ENCODE measurements around the gene SLX4IP. TPM values are rescaled to one million over a fixed set of nuclear protein-coding genes. Genes with fewer than 3 reads are reported as not detected.
A peak's percentile ranks its signal among the peaks of the same experiment; 100 is the strongest.

SLX4IP gene
- total RNA-seq, 1 experiment from 2014 or later: 11.1 TPM

DNA sequence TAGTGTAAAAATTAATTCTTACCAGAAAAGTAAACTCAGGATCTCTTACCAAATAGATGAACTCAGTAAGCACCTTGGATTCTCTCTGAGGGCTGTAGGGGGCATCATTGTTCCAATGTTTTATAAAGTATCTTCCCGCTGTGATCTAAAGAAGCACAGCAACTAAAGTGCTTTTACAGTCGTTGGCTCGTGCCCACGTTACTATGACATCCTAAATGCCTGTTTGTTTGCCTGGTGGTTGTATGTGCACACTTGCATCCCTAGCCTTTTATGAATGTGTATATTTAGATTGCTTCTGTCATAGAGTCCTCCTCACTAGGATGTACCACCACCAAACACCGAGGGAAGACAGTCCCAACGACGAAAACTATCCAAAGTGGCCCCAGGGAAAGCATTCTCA is 34.5 kb downstream of the SLX4IP start:
- Histone ChIP-seq H3K9ac (ENCODE audit: low read length) (no peak overlapping the region), H2AFZ (ENCODE audit: low read depth, low read length, poor library complexity, severe bottlenecking) (no peak overlapping the region)
- peak; percentile 46 for DNase-seq (ENCODE audit: low read depth, low spot score)

More for the DNA sequence above, 34.5 kb downstream of the SLX4IP start:
- RAD21 ChIA-PET (ENCODE audit: low non-redundant PET in 1 of 2, low total read pairs in 2 of 2, uncharacterized antibody in 2 of 2, unreplicated experiment in 2 of 2): no interaction called here
- intact Hi-C loops (cut with micrococcal nuclease): loop anchor here (1.0 to 10.0 kb wide), 3 partner anchors 71 to 1075 kb away; no protein-coding TSS in a partner anchor
- Histone ChIP-seq H3K27me3 (ENCODE audit: insufficient read depth, low read length) (no peaks in the 10 kb centered on the region), H3K4me1 (ENCODE audit: control insufficient read depth in 1 of 2, insufficient read depth in 2 of 2, low read length in 2 of 2) (peaks cover 41 to 43% of the 10 kb centered on the region in 2 experiments), H3K4me2 (ENCODE audit: low read length) (0 out of 2 replicates have a peak overlapping the region, but pooled peaks have one; percentile 8), H3K79me2 (ENCODE audit: insufficient read depth, low read length) (peaks cover 4% of the 10 kb centered on the region; the same call in 1 of the 2 replicates), H4K20me1 (ENCODE audit: insufficient read depth) (no peaks in the 10 kb centered on the region), H3K9me2 (ENCODE audit: insufficient read depth) (no peaks in the 10 kb centered on the region), H3K9me3 (ENCODE audit: control insufficient read depth in 1 of 2, insufficient read depth in 1 of 2, low read depth in 1 of 2, low read length in 2 of 2) (no peaks in the 10 kb centered on the region), H3K36me3 (ENCODE audit: control insufficient read depth in 1 of 2, insufficient read depth in 2 of 2, low read length in 2 of 2) (no peaks in the 10 kb centered on the region), H3K4me3 (replicated peaks in 1 of 2; ENCODE audit: low read depth in 1 of 2, low read length in 2 of 2) (no peak overlapping the region), H3K27ac (ENCODE audit: low read depth, low read length) (peak overlapping the region; percentile 7)
- POLR2A ChIA-PET: no interaction called here
- ATAC-seq: peak; percentile 80
- BruUV-seq (replicated peaks): no TSS peak
- TF ChIP-seq, protein P1, sequence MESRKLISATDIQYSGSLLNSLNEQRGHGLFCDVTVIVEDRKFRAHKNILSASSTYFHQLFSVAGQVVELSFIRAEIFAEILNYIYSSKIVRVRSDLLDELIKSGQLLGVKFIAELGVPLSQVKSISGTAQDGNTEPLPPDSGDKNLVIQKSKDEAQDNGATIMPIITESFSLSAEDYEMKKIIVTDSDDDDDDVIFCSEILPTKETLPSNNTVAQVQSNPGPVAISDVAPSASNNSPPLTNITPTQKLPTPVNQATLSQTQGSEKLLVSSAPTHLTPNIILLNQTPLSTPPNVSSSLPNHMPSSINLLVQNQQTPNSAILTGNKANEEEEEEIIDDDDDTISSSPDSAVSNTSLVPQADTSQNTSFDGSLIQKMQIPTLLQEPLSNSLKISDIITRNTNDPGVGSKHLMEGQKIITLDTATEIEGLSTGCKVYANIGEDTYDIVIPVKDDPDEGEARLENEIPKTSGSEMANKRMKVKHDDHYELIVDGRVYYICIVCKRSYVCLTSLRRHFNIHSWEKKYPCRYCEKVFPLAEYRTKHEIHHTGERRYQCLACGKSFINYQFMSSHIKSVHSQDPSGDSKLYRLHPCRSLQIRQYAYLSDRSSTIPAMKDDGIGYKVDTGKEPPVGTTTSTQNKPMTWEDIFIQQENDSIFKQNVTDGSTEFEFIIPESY (IDR thresholded peaks at IDR 0.05; ENCODE audit: extremely low read depth, insufficient replicate concordance, low read length): no peak
- TF ChIP-seq RAD21 (IDR thresholded peaks at IDR 0.05; ENCODE audit: low read depth): peak; percentile 70
- TF ChIP-seq POLR2AphosphoS5 (IDR thresholded peaks at IDR 0.05; ENCODE audit: low read depth, low read length): no peak
- no peak for TF ChIP-seq SIN3A (IDR thresholded peaks at IDR 0.05; ENCODE audit: low read depth)
- TF ChIP-seq FOSL1 (IDR thresholded peaks at IDR 0.05; ENCODE audit: low read depth): no peak
- TF ChIP-seq CEBPB (IDR thresholded peaks at IDR 0.05; ENCODE audit: low read depth): no peak
- TF ChIP-seq, protein P2, sequence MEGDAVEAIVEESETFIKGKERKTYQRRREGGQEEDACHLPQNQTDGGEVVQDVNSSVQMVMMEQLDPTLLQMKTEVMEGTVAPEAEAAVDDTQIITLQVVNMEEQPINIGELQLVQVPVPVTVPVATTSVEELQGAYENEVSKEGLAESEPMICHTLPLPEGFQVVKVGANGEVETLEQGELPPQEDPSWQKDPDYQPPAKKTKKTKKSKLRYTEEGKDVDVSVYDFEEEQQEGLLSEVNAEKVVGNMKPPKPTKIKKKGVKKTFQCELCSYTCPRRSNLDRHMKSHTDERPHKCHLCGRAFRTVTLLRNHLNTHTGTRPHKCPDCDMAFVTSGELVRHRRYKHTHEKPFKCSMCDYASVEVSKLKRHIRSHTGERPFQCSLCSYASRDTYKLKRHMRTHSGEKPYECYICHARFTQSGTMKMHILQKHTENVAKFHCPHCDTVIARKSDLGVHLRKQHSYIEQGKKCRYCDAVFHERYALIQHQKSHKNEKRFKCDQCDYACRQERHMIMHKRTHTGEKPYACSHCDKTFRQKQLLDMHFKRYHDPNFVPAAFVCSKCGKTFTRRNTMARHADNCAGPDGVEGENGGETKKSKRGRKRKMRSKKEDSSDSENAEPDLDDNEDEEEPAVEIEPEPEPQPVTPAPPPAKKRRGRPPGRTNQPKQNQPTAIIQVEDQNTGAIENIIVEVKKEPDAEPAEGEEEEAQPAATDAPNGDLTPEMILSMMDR (IDR thresholded peaks at IDR 0.05 in 2 of 3, conservative IDR thresholded peaks at IDR 0.05 in 1 of 3; ENCODE audit: borderline replicate concordance in 1 of 3, insufficient read depth in 1 of 3, low read depth in 2 of 3, low read length in 2 of 3): peak; percentile 38 to 68 (median 66); a peak in 5 of 6 replicates
- CTCF ChIA-PET: no interaction called here

Data from HCT116 (cell line).